HG02973 (cell line): ENCODE data around the gene C6orf89.
A peak's percentile ranks its signal among the peaks of the same experiment; 100 is the strongest.
"Not testable (repeated sequence)": the region's sequence is repeated elsewhere in the genome, so short reads cannot be mapped to it uniquely, and the experiment has no call there.

Experiments
- ATAC-seq: cut with Tn5 transposase; IDR thresholded peaks from one replicate; pipeline ENCODE4 v1.9.1; 2021; ENCODE audit warnings: moderate library complexity; ENCODE audit not compliant: unreplicated experiment

Gene C6orf89

DNA sequence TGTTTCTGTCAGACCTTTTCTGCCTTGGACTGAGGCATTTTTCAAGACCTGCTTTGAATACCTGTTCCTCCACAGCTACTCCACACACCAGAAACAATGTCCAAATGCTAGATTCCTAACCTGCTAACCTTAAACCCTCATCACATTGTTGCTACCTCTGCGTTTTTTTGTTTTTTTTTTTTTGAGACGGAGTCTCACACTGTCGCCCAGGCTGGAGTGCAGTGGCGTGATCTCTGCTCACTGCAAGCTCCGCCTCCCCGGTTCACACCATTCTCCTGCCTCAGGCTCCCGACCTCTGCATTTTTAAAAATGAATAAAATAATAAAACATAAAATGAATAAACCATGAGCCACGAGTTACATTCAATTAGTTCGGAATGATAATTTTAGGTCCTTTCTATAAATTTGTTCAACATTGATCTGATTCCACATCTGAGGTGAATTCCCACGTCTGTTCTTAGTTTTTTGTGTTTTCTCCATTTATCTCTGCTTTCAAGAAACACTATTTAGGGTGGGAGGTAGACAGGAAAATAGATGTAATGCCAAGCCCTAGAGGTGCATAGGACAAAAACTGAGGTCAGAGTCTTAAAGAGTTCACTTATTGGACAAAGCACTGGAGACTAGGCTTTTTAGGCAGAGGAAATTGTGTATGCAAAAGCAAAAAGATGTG is 1.3 kb downstream of the C6orf89 start:
- ATAC-seq: no peak

DNA sequence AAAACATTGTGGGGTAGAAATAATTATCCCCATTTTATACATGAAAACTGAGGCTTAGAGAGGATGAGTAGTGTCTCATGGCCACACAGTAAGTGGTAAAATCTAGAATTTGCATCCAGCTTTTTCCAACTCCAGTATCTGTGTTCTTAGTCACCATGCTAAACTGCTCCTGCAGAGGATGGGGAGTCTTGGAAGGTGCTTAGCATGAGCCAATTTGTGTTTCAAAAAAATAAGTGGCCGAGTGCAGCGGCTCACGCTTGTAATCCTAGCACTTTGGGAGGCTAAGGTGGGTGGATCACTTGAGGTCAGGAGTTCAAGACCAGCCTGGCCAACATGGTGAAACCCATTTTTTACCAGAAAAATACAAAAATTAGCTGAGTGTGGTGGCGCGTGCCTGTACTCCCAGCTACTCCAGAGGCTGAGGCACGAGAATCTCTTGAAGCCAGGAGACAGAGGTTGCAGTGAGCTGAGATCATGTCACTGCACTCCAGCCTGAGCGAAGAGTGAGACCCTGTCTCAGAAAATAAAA is 2.4 kb downstream of the C6orf89 start:
- no peak for ATAC-seq

- no peak for ATAC-seq
These were observed 3.1 kb downstream of the C6orf89 start for GRCh38 chr6:36888654-36889481.

GRCh38 chr6:36890112-36890663 is 4.4 kb downstream of the C6orf89 start:
- ATAC-seq: no peak

DNA sequence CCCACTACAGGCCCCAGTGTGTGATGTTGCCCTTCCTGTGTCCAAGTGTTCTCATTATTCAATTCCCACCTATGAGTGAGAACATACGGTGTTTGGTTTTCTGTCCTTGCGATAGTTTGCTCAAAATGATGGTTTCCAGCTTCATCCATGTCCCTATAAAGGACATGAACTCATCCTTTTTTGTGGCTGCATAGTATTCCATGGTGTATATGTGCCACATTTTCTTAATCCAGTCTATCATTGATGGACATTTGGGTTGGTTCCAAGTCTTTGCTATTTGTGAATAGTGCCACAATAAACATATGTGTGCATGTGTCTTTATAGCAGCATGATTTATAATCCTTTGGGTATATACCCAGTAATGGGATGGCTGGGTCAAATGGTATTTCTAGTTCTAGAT is 5.4 kb downstream of the C6orf89 start:
- not testable (repeated sequence) for ATAC-seq

DNA sequence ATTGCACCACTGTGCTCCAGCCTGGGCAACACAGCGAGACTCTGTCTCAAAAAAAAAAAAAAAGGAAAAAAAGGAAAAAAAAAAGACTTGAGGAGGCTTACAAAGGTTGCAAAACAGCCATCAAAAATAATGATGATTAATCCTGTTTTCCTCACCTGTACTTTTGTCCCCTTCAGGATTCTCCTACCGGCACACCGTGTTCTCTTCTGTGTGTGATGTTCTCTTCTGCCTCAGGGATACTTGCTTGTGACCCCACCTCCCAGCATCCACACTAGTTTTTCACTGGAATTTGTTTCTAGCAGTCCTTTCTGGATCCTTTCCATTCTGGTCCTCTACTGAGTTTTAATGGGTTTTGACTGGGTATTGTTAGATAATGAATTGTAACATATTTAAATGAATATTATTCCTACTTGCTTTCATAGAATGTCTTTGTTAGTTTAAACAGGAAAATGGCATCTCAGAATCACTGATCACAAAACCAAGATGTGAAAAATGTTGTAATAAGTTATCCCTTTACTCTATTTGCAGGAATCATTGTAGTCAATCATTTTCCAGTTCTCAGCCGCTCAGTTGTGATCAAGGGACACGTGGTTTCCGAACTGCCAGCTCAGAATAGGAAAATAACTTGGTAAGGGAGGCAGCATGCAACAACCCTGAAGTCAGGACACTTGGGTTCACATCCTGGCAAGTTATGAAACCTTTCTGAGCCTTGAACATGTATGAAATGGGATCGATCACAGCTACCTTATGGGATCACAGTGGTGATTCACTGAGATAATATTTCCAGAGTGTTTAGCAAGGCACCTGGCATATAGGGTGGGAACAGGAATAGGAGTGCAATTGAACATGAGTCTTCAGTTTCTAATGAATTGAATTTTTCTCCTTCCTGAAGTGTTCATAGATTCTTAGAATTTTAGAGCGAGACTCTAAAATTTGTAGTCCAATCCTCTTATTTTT is 8.5 kb downstream of the C6orf89 start:
- ATAC-seq: no peak

DNA sequence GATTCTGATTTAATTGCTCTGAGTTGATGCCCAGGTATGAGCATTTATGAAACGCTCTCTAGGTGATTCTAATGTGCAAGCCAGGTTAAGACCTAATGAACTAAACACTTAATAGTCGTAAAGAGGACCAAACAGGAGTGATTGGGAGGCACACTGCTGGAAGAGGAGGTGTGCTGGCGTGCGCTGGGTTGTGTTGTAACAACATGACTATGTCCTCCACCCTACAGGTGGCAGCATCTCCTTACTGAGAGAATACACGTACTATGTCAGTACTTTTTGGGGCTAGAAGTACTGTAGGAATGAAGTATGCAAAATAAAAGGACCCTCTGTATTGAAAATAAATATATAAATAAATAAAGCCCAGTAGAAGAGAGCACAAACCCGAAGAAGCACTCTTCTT is 11.9 kb downstream of the C6orf89 start:
- ATAC-seq: no peak

- no peak for ATAC-seq
These were observed 18.4 kb downstream of the C6orf89 start for GRCh38 chr6:36904114-36904513.

- no peak for ATAC-seq
These were observed 19.2 kb downstream of the C6orf89 start for GRCh38 chr6:36904851-36905393.

DNA sequence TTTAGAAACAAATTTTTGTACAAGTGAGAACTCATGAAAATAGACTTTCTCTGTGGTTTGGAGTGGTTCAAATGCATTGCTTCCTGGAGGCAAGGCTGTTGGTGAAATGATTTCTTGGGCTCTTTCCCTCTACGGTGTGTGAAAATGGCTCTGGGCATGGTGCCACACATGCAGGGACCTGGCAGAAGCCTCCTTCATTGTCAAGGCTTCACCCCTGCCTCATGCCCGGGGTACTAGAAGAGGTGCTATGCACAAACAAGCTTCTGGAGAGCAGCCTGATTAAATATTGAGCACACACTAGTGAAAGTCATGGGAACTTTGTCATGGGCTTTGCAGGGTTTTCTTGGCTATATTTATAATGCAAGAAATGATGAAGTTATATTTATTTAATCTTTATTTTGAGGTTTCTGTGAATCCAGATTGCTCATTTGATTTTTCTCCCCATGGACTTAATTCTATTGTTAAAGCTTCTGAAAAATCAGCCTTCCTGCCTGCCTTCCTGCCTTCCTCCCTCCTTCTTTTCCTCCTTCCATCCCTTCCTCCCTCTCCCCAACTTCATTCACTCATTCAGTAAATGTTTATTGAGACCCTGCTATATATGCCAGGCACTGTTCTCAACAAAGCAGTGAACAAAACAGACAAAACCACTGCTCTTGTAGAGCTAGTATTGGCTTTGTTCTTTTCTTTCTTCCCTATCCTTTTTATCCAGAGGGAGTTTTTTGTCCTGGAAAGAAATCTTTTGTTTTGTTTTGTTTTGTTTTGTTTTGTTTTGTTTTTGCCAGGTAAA is 21.0 kb downstream of the C6orf89 start:
- ATAC-seq: no peak

GRCh38 chr6:36907781-36908180 is 22.0 kb downstream of the C6orf89 start:
- ATAC-seq: no peak

DNA sequence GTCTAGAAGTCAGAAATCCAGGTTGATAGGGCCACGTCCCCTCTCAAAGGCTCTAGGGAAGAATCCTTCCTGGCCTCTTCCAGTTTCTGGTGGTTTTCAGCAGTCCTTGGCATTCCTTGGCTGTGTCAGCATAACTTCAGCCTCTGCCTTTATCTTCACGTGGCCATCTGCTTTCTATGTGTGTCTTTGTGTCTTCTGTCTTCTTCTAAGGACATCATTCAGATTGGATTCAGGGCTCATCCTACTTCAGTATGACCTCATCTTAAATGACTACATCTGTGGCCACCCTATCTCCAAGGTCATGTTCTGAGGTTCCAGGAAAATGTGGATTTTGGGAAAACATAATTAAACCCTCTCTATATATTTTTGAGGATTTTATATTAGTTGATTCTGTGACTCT is 23.0 kb downstream of the C6orf89 start:
- ATAC-seq: no peak

DNA sequence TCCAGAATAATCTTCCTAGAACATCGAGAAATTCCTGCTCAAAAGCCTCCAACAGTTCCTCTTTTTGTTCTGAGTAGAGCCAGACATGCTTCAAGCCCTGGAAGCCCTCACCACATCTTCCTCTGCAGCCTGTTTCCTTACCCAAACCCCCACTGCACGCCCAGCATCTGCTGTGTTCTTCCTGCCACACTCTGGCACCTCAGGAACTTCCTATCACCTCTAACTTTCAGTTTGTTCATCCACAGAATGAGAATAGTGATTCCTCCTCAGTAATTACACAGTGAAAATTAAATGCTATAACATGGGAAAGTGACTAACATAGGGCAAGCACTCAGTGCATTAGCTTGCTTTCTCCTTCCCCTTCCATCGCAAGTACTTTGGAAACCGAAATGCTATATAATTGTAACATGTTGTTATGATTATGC is 26.3 kb downstream of the C6orf89 start:
- ATAC-seq: peak; percentile 23

DNA sequence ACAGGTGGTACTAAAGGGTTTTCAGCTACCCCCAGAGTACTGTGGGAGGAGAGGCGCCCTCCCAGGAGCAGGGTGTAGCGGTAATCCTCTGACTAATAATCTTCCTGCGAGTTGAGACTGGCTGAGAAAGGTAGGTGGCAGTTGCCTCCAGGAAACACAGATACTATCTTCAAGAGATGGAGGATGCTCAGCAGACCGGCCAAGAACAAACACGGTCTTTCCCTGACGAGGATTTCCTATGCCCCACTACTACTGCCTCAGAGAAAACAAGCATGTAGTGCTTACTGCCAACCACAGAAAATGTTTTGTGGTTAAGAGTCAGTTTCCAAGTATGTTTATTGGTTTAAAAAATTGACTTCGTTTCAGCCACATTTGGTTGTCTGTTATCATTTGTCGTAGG is 26.8 kb downstream of the C6orf89 start:
- peak; percentile 78 for ATAC-seq

DNA sequence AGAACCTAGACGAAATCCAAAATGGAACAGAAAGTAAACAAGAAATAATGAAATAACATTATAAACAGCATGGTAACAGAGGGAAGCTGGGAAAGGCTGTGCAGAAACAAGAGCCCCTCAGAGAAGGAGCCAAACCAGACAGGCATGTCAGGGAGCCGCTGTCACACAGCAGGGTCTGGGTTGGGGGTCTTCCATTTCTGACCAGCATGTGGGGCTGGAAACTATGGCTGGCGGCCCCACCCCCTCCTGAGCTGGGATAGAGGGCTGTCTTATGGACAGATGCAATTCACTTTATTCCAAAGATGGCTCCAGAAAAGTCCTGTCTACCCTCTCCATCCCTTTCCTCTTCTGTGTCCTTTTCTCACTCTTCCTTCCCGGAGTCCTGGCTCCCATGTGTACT is 27.3 kb downstream of the C6orf89 start:
- ATAC-seq: no peak

DNA sequence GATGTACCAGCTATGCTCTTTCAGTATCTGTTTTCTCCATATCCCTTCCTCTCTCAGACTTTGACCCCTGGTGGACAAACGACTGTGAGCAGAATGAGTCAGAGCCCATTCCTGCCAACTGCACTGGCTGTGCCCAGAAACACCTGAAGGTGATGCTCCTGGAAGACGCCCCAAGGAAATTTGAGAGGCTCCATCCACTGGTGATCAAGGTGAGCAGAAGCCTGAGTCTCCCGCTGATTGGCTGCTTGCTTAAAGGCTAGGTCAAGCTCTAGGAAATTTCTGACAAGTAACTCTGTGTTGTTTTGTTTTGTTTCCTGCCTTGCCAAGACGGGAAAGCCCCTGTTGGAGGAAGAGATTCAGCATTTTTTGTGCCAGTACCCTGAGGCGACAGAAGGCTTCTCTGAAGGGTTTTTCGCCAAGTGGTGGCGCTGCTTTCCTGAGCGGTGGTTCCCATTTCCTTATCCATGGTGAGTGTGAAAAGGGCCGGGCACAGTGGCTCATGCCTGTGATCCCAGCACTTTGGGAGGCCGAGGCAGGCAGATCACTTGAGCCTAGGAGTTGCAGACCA is 28.6 kb downstream of the C6orf89 start:
- ATAC-seq: no peak

GRCh38 chr6:36915599-36915998 is 29.8 kb downstream of the C6orf89 start:
- ATAC-seq: no peak

GRCh38 chr6:36916126-36916525 is 30.4 kb downstream of the C6orf89 start:
- no peak for ATAC-seq

DNA sequence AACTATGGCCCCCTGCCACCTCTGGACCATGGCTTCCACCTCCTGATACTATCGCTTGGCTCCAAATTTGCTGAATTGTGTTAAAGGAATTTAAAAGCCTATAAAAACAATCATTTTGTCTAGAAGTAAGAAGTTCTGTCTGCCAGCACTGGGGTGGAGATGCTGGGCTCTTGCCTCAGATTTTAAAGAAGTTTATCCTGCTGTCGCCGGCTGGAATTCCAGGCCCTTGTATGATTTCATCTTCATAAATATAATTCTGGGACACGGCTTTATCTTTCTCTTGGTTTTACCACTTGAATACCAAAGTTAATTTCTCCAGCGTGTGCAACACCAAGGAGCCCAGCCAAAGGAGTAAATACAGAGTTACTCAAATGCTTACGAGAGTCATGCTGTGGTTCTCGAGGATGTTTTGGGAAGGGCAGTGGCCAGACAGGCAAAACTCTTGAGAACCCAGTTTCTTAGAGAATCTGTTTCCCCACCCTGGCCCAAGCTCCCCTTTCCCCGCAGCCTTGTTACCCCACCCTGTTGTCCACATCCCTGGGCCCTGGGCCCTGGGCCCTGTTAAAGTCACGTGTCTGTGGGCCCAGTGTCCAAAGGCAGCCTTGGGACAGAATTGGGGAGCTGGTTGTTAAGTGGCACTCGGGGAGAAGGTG is 31.9 kb downstream of the C6orf89 start:
- no peak for ATAC-seq
